Fibroblast of pulmonary artery (primary cell): ENCODE results near the gene SENP8.

Source experiments
- DNase-seq: peaks from one replicate; pipeline ENCODE4 v3.0.0-alpha.2; 2010; ENCODE audit warnings: low read depth
- H3K4me3 ChIP-seq: replicated peaks from 2 replicates; pipeline ENCODE4 v1.5.1; 2011; ENCODE audit warnings: low read depth, mild to moderate bottlenecking, control low read depth, low read length, moderate library complexity
- TF ChIP-seq, protein P1 (sequence below): IDR thresholded peaks from 2 replicates; pipeline ENCODE4 v1.5.1; 2011; ENCODE audit warnings: mild to moderate bottlenecking, control low read depth, low read length, inconsistent platforms; ENCODE audit errors: missing control alignments

Gene SENP8

DNA sequence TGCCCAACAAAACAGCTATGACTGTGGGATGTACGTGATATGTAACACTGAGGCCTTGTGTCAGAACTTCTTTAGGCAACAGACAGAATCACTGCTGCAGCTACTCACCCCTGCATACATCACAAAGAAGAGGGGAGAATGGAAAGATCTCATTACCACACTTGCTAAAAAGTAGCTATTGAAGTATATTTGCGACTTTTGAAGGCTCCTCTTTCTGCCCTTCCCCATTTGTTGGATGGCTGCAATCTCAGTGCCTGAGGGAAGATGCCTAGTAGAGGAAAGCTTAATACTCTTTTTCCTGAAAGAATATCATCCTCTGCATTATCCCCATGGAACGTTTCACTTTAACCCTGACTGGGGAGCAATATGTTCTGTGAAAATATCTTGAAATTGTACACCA lies 21.9 kb downstream of the SENP8 start:
- TF ChIP-seq, protein P1, sequence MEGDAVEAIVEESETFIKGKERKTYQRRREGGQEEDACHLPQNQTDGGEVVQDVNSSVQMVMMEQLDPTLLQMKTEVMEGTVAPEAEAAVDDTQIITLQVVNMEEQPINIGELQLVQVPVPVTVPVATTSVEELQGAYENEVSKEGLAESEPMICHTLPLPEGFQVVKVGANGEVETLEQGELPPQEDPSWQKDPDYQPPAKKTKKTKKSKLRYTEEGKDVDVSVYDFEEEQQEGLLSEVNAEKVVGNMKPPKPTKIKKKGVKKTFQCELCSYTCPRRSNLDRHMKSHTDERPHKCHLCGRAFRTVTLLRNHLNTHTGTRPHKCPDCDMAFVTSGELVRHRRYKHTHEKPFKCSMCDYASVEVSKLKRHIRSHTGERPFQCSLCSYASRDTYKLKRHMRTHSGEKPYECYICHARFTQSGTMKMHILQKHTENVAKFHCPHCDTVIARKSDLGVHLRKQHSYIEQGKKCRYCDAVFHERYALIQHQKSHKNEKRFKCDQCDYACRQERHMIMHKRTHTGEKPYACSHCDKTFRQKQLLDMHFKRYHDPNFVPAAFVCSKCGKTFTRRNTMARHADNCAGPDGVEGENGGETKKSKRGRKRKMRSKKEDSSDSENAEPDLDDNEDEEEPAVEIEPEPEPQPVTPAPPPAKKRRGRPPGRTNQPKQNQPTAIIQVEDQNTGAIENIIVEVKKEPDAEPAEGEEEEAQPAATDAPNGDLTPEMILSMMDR = no peak
- DNase-seq = no peak
- H3K4me3 ChIP-seq = no peak overlapping the region

DNA sequence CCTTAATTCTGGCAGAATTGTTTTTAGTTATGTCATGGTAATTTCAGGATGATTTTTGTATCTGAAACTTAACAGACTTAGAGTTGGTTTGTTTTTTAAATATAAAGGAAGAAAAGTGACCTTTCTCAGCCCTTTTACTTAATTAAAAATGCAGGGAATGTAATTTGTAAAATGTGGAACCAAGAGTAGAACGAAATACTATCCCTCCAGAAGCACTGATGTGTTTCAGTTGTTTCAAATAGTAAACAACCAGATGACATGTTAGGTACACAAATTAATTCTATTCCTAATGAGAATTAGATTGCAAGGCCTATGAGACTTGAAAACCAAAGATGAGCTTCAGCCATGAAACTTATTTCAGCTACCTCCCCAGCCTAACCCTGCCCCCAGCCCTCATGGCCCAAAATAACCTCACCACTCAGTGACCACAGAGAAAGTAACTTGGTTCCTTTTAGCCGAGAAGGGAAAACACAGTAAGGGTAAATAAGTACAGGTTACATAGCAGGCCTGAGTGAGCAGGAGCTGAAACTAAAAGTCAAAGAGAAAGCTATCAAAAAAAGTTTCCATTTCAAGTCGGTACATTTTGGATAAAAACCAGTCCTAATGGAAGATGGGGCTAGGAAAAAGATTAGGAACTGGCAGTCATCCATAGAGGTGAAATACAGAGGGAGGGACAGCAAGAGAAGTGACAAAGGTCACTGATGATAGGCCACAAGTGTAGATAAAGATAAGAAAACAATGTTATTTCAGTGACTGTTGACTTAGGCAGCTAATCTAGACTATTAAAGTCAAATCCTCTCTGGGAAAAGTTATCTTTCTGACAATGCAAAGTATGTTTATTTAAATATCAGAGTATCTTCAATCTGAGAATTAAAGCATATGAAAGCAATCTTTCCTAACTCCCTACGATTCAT lies 23.2 kb downstream of the SENP8 start:
- no peak for DNase-seq

DNA sequence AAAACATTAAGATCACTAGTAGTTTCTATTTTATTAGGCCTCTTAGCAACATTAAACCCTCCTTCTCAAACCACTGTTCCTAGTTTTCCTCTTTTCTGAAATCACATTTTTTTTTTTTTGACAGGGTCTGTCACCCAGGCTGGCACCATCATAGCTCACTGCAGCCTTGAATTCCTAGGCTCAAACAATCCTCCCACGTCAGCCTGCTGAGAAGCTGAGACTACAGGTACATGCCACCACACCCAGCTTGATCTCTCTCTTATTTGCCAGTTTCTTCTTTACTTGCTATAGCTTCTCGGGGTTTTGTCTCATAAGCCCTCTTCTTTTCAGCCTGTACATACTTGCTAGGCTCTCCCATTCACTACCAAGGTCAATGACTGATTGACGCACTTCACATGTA lies 28.0 kb downstream of the SENP8 start:
- DNase-seq = no peak
- TF ChIP-seq, protein P1 = no peak
- no peak overlapping the region for H3K4me3 ChIP-seq

More for the DNA sequence above, 23.2 kb downstream of the SENP8 start:
- H3K4me3 ChIP-seq = no peak overlapping the region
- TF ChIP-seq, protein P1 = no peak

GRCh38 chr15:72146934-72147333 lies 28.7 kb downstream of the SENP8 start:
- no peak overlapping the region for H3K4me3 ChIP-seq
- TF ChIP-seq, protein P1 = no peak

GRCh38 chr15:72147418-72147817 lies 29.2 kb downstream of the SENP8 start:
- no peak overlapping the region for H3K4me3 ChIP-seq
- no peak for DNase-seq
- TF ChIP-seq, protein P1 = no peak

More at GRCh38 chr15:72146934-72147333, 28.7 kb downstream of the SENP8 start:
- no peak for DNase-seq

- TF ChIP-seq, protein P1 = no peak
- DNase-seq = no peak
- no peak overlapping the region for H3K4me3 ChIP-seq
Observed at GRCh38 chr15:72153269-72154000, 35.2 kb downstream of the SENP8 start.
